HG03432 (cell line): ENCODE measurements around the gene GNG13.
"Not testable (repeated sequence)": the region's sequence is repeated elsewhere in the genome, so short reads cannot be mapped to it uniquely, and the experiment has no call there.

Source experiments
- ATAC-seq: cut with Tn5 transposase; IDR thresholded peaks from one replicate; pipeline ENCODE4 v1.9.1; 2021; ENCODE audit warnings: mild to moderate bottlenecking, moderate library complexity; ENCODE audit not compliant: unreplicated experiment

GNG13 gene

GRCh38 chr16:780296-780695 lies 20.2 kb downstream of the GNG13 start:
- no peak for ATAC-seq

GRCh38 chr16:779561-779960 lies 21.0 kb downstream of the GNG13 start:
- no peak for ATAC-seq

GRCh38 chr16:778909-779527 lies 21.5 kb downstream of the GNG13 start:
- ATAC-seq: no peak

- no peak for ATAC-seq
Observed at GRCh38 chr16:778447-778846, 22.1 kb downstream of the GNG13 start.

- ATAC-seq: no peak
Observed at GRCh38 chr16:777826-778225, 22.7 kb downstream of the GNG13 start.

GRCh38 chr16:776824-777223 lies 23.7 kb downstream of the GNG13 start:
- no peak for ATAC-seq

- ATAC-seq: not testable (repeated sequence)
Observed at GRCh38 chr16:776298-776697, 24.2 kb downstream of the GNG13 start.

- ATAC-seq: no peak
Observed at GRCh38 chr16:775236-775796, 25.2 kb downstream of the GNG13 start.

GRCh38 chr16:774086-775001 lies 26.2 kb downstream of the GNG13 start:
- ATAC-seq: no peak

- no peak for ATAC-seq
Observed at GRCh38 chr16:772959-773358, 27.6 kb downstream of the GNG13 start.

- no peak for ATAC-seq
Observed at GRCh38 chr16:770411-770810, 30.1 kb downstream of the GNG13 start.

GRCh38 chr16:769934-770333 lies 30.6 kb downstream of the GNG13 start:
- no peak for ATAC-seq

- no peak for ATAC-seq
Observed at GRCh38 chr16:769184-769784, 31.2 kb downstream of the GNG13 start.

GRCh38 chr16:768428-768827 lies 32.1 kb downstream of the GNG13 start:
- no peak for ATAC-seq

- no peak for ATAC-seq
Observed at GRCh38 chr16:767743-768235, 32.7 kb downstream of the GNG13 start.

GRCh38 chr16:766820-767640 lies 33.5 kb downstream of the GNG13 start:
- ATAC-seq: no peak

- ATAC-seq: no peak
Observed at GRCh38 chr16:766008-766819, 34.3 kb downstream of the GNG13 start.

- no peak for ATAC-seq
Observed at GRCh38 chr16:765488-765865, 35.1 kb downstream of the GNG13 start.

- no peak for ATAC-seq
Observed at GRCh38 chr16:764848-765487, 35.6 kb downstream of the GNG13 start.
